Activated CD4-positive, CD25-positive, alpha-beta regulatory T cell treated with anti-CD3 and anti-CD28 coated beads, Interleukin-2, amount 50 U/mL, for 24 hours (primary cell): ENCODE results near the gene RNASE3.
A peak's percentile ranks its signal among the peaks of the same experiment; 100 is the strongest.
"Not testable (repeated sequence)": the region's sequence is repeated elsewhere in the genome, so short reads cannot be mapped to it uniquely, and the experiment has no call there.

ENCODE experiments used
- ATAC-seq, 2 donors: fragments of 150-1000 bp; cut with Tn5 transposase; one replicate each; pipeline ENCODE4 v1.10.0; 2021; ENCODE audit warnings: mild to moderate bottlenecking in 1 of 2, moderate library complexity in 1 of 2

RNASE3 gene

DNA sequence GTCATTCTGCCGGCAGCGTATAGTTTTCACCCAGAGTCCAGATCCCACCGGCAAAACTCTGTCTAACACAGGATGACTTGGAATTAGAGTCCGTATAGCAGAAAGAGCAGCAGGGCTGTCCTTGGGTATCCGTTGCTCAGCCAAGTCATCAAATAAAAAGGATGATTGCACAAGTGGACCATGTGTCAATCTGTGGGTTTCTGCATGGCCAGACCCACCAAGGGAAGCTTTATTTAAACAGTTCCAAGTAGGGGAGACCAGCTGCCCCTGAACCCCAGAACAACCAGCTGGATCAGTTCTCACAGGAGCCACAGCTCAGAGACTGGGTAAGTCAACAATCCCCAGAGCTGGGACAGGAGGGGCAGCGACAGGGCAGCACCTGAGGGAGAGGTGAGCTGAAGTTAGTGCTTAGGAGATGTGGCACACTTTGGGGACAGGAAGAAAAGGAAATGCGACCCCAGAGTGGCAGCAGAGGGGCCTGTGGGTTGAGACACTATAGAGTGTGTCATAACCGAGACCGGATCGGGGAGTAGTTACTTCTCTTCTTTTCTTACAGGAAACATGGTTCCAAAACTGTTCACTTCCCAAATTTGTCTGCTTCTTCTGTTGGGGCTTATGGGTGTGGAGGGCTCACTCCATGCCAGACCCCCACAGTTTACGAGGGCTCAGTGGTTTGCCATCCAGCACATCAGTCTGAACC is at the start of gene RNASE3:
Gene RNASE3 (plus strand): TSS at position 260 of the 700 bp plus-strand sequence. CDS start 302 bp downstream, at position 562.
- ATAC-seq: not testable (repeated sequence)

GRCh38 chr14:20846560-20846959 is 44.6 kb upstream of the RNASE3 start:
- ATAC-seq: no peak

GRCh38 chr14:20848316-20848954 is 42.8 kb upstream of the RNASE3 start:
- ATAC-seq: no peak

DNA sequence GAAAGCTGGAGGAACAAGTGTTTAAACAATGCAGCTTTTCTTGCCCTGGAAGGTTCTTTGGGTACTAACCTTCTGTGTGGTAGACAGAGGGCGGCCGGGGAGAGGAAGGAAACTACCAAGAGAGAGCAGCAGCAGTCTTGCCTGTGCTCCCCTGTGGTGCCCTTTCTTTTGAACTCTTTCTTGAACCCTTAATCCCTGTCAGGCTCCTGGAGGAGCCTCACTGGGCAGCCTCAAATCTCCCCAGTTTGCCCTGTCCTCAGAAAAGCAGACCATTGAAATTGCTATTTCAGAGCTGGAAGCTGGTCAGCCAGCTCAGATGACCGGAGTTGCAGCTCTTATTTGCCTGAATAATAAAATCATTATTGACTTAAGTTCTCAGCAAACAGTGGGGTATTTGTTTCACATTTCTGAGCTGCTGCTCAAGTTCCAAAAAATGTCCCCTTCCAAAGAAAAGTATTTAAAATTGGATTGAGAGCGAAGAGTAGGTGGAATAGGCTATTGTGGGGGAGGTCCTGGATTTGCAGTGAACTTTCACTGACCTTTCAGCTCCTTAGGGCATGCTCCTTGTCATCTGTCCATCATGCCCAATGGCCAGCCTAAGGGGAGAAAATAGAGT is 42.1 kb upstream of the RNASE3 start:
- ATAC-seq: no peak

- ATAC-seq: no peak
Measured at GRCh38 chr14:20853042-20853441, 38.1 kb upstream of the RNASE3 start.

- peak; percentile 53 to 69 for ATAC-seq
Measured at GRCh38 chr14:20855652-20856291, 35.4 kb upstream of the RNASE3 start.

GRCh38 chr14:20857207-20857606 is 34.0 kb upstream of the RNASE3 start:
- no peak for ATAC-seq

DNA sequence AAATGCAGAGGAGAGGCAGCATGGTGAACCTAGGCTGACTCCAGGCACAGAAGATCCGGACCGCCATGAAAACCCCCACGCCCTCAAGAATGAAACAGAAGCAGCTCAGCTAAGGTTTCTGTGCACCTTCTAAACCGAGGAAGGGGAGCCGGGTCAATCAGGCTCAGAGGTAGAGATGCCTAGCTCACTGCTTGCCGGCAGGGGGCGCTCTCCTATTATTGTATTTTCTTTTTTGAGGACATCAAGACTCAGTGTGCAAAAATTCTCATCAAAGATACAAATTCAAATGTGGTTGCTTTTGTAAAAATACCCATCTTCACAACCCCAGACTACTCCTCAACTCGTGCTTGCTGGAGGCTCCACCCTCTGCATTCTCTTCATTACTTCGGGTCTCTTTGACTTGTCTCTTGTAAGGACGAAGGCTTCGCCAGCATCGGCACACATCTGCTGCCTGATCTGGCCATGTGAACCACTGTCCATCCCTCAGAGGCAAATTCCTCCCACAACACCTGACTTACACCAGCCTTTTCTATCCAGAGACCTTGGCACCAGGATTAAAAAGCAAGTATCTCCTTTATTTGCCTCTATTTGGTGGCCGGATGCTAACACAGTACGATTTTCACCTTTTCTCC is 33.4 kb upstream of the RNASE3 start:
- peak; percentile 53 to 58 for ATAC-seq

DNA sequence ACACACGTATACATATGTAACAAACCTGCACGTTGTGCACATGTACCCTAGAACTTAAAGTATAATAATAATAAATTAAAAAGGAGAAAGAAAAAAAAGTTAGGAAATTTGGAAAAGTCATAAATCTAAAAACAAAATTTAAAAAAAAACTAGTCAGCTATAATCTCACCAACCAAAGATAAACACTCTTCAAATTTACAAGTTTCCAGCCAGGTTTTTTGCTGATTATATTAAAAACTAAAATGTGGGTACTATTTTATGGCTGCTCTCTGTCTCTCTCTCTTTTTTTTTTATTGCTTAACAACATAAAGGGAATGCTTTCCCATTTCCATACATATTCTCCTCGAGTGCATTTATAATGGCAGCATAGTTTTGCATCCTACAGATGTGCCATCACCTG is 25.0 kb upstream of the RNASE3 start:
- ATAC-seq: no peak

GRCh38 chr14:20866963-20867362 is 24.2 kb upstream of the RNASE3 start:
- ATAC-seq: no peak

DNA sequence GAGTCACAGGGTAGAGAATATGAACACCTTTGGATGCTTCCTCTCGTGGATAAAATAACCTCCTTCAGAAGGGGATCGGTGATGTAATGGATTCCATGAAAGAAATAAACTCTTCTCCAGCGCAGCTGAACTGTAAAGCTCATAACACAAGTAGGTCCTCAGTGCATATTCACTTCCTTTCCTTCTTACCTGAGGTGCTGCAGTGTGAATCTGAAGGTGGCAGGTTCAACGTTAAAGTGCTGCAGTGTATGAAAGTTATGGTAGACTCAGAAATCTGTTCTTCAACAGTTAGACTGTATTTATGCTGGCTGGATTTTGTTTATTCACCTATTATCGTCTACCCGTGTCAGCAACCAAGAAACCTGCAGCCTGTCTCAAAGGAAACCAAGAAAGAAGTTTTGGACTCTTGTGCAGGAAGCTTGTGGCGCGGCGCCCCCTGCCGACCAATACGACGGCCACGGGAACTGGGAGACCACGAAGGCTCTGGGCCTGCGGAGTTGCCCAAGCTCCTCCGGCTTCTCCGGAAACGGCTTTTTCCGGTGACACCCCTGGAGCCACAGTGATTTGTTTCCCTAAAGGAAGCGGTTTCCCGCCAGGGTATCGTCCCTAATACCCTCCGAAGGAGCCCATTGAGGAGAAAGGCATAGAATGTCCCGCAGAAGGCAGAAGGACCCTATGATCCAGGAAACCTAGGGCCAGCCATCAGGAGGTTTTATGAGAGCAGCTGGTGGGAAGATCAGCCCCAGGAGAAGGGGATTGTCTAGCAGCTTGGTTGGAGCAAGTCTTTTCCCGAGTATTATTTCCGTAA is 17.6 kb upstream of the RNASE3 start:
- peak; percentile 89 to 90 for ATAC-seq

- ATAC-seq: no peak
Measured at GRCh38 chr14:20877016-20877415, 14.2 kb upstream of the RNASE3 start.

DNA sequence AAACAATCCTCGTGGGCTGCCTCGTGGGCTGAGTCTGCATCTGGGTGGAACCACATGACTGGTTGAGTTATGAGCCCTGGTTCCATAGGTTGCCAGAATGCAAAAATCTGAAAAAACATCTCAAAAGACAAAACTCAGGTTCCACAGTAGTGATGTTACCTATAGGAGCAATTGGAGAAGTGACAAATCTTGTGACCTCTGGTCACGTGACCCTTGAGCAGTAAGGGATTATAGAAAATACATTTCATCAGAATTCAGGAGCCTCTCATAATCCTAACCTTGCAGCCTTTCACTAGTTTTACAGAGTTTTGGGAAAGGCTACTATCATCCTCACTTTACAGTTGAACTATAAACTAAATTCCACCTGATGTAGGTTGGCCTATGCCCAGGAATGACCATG is 12.5 kb upstream of the RNASE3 start:
- ATAC-seq: no peak

GRCh38 chr14:20881229-20881628 is 10.0 kb upstream of the RNASE3 start:
- ATAC-seq: not testable (repeated sequence)

DNA sequence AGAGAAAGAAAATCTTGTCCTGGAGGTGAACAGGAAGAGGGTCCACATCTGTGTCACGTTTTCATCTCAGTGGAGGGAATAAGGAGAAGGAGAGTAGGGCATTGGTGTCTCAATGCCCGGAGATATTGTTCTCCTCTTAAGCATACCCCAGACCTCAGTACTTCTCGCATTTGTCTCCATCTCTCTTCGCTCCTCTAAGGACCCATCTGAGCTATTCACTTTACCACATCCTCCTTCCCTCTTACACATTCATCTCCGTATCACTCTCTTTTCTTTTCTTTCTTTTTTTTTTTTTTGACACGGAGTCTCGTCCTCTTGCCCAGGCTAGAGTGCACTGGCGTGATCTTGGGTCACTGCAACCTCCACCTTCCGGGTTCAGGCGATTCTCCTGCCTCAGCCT is 8.4 kb upstream of the RNASE3 start:
- not testable (repeated sequence) for ATAC-seq

GRCh38 chr14:20888411-20888810 is 2.8 kb upstream of the RNASE3 start:
- not testable (repeated sequence) for ATAC-seq

DNA sequence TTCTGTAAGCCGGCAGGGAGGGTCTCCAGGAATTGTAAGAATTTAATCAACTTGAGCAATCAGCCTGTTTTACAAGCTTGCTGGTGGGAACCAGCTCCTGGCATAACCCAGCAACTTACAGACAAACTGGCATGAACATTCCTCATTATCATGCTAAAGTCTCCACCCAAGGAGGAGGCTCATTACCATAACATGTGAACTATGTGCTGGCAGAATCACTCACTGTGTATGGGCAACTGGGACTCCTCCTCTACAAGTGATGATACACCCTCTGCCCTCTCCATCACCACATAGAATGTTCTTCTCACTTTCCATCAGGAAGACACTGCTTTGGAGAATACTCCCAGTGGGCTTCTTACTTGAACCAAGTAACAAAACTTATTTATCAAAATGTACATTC is 4.1 kb downstream of the RNASE3 start:
- ATAC-seq: not testable (repeated sequence)

- no peak for ATAC-seq
Measured at GRCh38 chr14:20904393-20905029, 13.3 kb downstream of the RNASE3 start.

GRCh38 chr14:20905676-20906075 is 14.5 kb downstream of the RNASE3 start:
- no peak for ATAC-seq

DNA sequence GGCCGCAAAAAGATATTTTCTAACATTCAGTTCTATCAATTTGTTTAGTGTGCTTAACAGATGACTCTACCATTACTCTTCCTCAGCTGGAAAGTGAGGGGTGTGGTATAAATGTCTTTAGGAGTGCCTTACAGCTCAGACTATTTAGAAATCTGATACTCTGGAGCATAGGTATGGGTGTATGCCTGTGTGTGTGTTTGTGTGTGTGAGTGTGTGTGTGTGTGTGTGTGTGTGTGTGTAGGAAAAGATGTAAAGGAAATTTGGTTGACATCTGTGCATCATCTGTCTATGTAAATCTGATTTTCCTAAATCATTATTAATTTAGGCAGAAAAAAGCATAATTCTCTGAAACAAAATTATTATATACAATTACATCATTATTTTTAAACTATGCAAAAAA is 16.0 kb downstream of the RNASE3 start:
- ATAC-seq: no peak

DNA sequence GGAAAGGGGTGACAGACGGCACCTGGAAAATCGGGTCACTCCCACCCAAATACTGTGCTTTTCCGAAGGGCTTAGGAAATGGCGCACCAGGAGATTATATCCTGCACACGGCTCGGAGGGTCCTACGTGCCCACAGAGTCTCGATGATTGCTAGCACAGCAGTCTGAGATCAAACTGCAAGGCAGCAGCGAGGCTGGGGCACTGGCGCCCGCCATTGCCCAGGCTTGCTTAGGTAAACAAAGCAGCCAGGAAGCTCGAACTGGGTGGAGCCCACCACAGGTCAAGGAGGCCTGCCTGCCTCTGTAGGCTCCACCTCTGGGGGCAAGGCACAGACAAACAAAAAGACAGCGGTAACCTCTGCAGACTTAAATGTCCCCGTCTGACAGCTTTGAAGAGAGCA is 19.6 kb downstream of the RNASE3 start:
- not testable (repeated sequence) for ATAC-seq
